Panc1 (cell line): Measurements from ENCODE around the gene LTA4H.

Experiments
- POLR2AphosphoS5 ChIP-seq: IDR thresholded peaks from 2 replicates; pipeline ENCODE4 v1.6.1; 2012; ENCODE audit warnings: mild to moderate bottlenecking, low read depth, low read length, moderate library complexity
- SIN3A ChIP-seq: IDR thresholded peaks from 2 replicates; pipeline ENCODE4 v1.6.1; 2012; ENCODE audit warnings: low read depth, mild to moderate bottlenecking, low read length, moderate library complexity, borderline replicate concordance; ENCODE audit not compliant: insufficient read depth
- TCF7L2 ChIP-seq: IDR thresholded peaks from 2 replicates; pipeline ENCODE4 v1.6.1; 2011; ENCODE audit warnings: mild to moderate bottlenecking, low read depth, low read length, inconsistent platforms
- TF ChIP-seq, protein P1 (sequence below): fragments of 450-650 bp; IDR thresholded peaks from 2 replicates; pipeline ENCODE4 v1.5.1; 2017; ENCODE audit warnings: mild to moderate bottlenecking
- TF ChIP-seq, protein P2 (sequence below), 2 experiments: IDR thresholded peaks; 2 replicates each; pipeline ENCODE4 v1.6.1; 2011 to 2012; ENCODE audit warnings: low read depth in 2 of 2, control low read depth in 1 of 2, low read length in 1 of 2, mild to moderate bottlenecking in 1 of 2, moderate library complexity in 1 of 2; ENCODE audit not compliant: insufficient read depth in 1 of 2

DNA sequence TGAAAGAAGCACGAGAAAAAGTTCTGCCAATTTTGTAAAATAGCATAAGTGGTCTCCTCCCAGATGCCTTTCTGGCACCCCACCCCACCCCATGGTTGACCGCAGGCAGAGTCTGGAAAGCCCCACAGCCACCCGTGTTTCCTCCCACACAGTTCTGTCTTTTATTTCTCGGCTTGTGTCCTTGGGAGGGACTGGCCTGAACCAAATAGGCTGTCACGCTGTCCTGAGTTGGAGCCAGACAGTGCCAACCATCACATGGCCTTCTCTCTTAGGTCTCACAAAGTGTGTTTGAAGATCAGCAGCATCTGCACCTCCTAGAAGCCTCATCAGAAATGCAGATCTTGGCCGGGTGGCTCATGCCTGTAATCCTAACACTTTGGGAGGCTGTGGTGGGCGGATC lies 10.2 kb upstream of the LTA4H start:
- TF ChIP-seq, protein P1, sequence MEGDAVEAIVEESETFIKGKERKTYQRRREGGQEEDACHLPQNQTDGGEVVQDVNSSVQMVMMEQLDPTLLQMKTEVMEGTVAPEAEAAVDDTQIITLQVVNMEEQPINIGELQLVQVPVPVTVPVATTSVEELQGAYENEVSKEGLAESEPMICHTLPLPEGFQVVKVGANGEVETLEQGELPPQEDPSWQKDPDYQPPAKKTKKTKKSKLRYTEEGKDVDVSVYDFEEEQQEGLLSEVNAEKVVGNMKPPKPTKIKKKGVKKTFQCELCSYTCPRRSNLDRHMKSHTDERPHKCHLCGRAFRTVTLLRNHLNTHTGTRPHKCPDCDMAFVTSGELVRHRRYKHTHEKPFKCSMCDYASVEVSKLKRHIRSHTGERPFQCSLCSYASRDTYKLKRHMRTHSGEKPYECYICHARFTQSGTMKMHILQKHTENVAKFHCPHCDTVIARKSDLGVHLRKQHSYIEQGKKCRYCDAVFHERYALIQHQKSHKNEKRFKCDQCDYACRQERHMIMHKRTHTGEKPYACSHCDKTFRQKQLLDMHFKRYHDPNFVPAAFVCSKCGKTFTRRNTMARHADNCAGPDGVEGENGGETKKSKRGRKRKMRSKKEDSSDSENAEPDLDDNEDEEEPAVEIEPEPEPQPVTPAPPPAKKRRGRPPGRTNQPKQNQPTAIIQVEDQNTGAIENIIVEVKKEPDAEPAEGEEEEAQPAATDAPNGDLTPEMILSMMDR = no peak
- TF ChIP-seq, protein P2, sequence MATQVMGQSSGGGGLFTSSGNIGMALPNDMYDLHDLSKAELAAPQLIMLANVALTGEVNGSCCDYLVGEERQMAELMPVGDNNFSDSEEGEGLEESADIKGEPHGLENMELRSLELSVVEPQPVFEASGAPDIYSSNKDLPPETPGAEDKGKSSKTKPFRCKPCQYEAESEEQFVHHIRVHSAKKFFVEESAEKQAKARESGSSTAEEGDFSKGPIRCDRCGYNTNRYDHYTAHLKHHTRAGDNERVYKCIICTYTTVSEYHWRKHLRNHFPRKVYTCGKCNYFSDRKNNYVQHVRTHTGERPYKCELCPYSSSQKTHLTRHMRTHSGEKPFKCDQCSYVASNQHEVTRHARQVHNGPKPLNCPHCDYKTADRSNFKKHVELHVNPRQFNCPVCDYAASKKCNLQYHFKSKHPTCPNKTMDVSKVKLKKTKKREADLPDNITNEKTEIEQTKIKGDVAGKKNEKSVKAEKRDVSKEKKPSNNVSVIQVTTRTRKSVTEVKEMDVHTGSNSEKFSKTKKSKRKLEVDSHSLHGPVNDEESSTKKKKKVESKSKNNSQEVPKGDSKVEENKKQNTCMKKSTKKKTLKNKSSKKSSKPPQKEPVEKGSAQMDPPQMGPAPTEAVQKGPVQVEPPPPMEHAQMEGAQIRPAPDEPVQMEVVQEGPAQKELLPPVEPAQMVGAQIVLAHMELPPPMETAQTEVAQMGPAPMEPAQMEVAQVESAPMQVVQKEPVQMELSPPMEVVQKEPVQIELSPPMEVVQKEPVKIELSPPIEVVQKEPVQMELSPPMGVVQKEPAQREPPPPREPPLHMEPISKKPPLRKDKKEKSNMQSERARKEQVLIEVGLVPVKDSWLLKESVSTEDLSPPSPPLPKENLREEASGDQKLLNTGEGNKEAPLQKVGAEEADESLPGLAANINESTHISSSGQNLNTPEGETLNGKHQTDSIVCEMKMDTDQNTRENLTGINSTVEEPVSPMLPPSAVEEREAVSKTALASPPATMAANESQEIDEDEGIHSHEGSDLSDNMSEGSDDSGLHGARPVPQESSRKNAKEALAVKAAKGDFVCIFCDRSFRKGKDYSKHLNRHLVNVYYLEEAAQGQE (IDR thresholded peaks at IDR 0.05; ENCODE audit: insufficient read depth in 1 of 2, low read depth in 2 of 2, low read length in 1 of 2) = no peak
- no peak for TF ChIP-seq POLR2AphosphoS5
- no peak for TF ChIP-seq TCF7L2
- TF ChIP-seq SIN3A = no peak
